Activated CD8-positive, alpha-beta T cell treated with anti-CD3 and anti-CD28 coated beads, Interleukin-2, amount 10 ng/mL, durations not matched to agents 7 days and 5 days (primary cell): ENCODE results near the gene ANGPTL4. TPM values are rescaled to one million over a fixed set of nuclear protein-coding genes. Genes with fewer than 3 reads are reported as not detected.
"Not testable (repeated sequence)": the region's sequence is repeated elsewhere in the genome, so short reads cannot be mapped to it uniquely, and the experiment has no call there.

Experiments
- ATAC-seq: fragments of 150-1000 bp; cut with Tn5 transposase; one replicate; pipeline ENCODE4 v1.10.0; 2021; ENCODE audit warnings: moderate library complexity
- CTCF ChIA-PET: fragments of 350-600 bp; sonication (Branson Sonifier 250); formaldehyde crosslinking; loops from one replicate; lab custom pipeline; 2021; ENCODE audit warnings: antibody characterized with exemption; lab: Charles Lee
- POLR2A ChIA-PET: fragments of 350-600 bp; sonication (Branson Sonifier 250); formaldehyde crosslinking; loops from one replicate; lab custom pipeline; 2021; ENCODE audit warnings: antibody characterized with exemption; lab: Charles Lee
- DNase-seq: peaks from one replicate; pipeline ENCODE4 v3.0.0-alpha.2; 2020
- H3K27ac Mint-ChIP-seq: one replicate; pipeline ENCODE4 v1.8.0; 2021; ENCODE audit warnings: mild to moderate bottlenecking, mixed read lengths
- H3K27me3 Mint-ChIP-seq: one replicate; pipeline ENCODE4 v1.8.0; 2021; ENCODE audit warnings: low read depth, mixed read lengths
- H3K36me3 Mint-ChIP-seq: one replicate; pipeline ENCODE4 v1.8.0; 2021; ENCODE audit warnings: low read depth, mixed read lengths
- H3K4me1 Mint-ChIP-seq: one replicate; pipeline ENCODE4 v1.8.0; 2021; ENCODE audit warnings: low read depth, mixed read lengths
- H3K4me3 Mint-ChIP-seq: one replicate; pipeline ENCODE4 v1.8.0; 2021; ENCODE audit warnings: mild to moderate bottlenecking, mixed read lengths
- H3K9me3 Mint-ChIP-seq: one replicate; pipeline ENCODE4 v1.8.0; 2022; ENCODE audit warnings: mixed read lengths; ENCODE audit not compliant: insufficient read depth
- total RNA-seq, 2 experiments: library from RNA; stranded (reverse); gene quantifications; one replicate each; pipeline ENCODE4 v1.2.3, GENCODE V29; 2021

The ANGPTL4 gene
- total RNA-seq, 2 experiments from 2014 or later = not detected

- Mint-ChIP-seq H3K27ac (no peak overlapping the region), H3K4me3 (no peak overlapping the region)
These were observed 11.7 kb upstream of the ANGPTL4 start for GRCh38 chr19:8352134-8352827.

GRCh38 chr19:8352845-8353244, 11.1 kb upstream of the ANGPTL4 start:
- not testable (repeated sequence) for H3K27ac Mint-ChIP-seq, ATAC-seq, H3K9me3 Mint-ChIP-seq, H3K36me3 Mint-ChIP-seq, H3K4me3 Mint-ChIP-seq, DNase-seq, H3K4me1 Mint-ChIP-seq
- ChIA-PET CTCF (interaction anchor here (1.0 to 4.6 kb wide), 24 partner anchors 10 to 289 kb away, joined by 3 to 46 read pairs (median 8); partner anchors contain the start of genes ANGPTL4, KANK3, MARCHF2 and MYO1F), POLR2A (interaction anchor here (0.6 kb wide), 1 partner anchor 60 kb away, joined by 3 read pairs; the partner anchor contains the start of gene MARCHF2)
- peaks cover 19% of the 10 kb centered on the region for H3K27me3 Mint-ChIP-seq

More at GRCh38 chr19:8352134-8352827, 11.7 kb upstream of the ANGPTL4 start:
- ChIA-PET POLR2A (interaction anchor here (1.1 kb wide), 1 partner anchor 17 kb away, joined by 3 read pairs; no protein-coding TSS in a partner anchor), CTCF (interaction anchor here (1.0 to 4.6 kb wide), 12 partner anchors 10 to 228 kb away, joined by 5 to 46 read pairs (median 24); partner anchors contain the start of genes ANGPTL4, KANK3, MARCHF2 and MYO1F)
- Mint-ChIP-seq H3K9me3 (no peaks in the 10 kb centered on the region), H3K4me1 (peaks cover 9% of the 10 kb centered on the region), H3K27me3 (peaks cover 19% of the 10 kb centered on the region), H3K36me3 (no peaks in the 10 kb centered on the region)
- no peak for DNase-seq
- ATAC-seq = no peak

DNA sequence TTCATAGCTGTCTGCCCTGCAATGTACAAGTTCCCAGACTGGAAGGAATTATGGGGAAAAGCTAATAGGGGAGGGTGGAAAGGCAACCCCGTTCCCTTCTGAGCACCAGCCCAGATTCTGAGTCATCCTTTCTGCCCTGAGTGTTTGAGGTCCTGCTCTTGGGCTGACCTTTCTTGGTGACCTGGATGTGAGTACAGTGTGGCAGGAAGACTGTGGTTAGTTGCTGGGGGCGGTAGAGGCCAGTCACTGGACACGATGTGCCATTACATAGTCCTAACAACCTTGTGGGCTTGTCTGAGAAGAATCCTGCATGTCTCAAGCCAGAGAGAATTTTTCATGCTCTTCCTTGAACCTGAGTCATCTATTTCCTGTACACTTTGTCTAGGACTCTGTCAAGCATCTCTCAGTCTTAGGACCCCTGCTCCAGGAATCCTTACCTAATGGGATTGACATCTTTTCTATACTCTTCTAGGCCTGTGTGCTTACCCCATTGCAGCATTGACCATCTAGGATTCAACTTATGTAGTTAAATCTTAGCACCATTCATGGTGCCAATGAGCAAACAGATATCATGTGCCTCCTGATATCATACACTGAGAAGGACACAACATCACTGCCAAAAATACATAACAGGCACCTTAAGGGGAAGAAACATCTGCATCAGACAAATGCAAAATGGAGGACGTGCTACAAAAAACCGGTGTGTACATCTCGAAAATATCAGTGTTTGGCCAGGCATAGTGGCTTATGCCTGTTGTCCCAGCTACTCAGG, 8.1 kb upstream of the ANGPTL4 start:
- Mint-ChIP-seq H3K4me1 (peaks cover 9% of the 10 kb centered on the region), H3K36me3 (no peaks in the 10 kb centered on the region), H3K27ac (no peak overlapping the region), H3K9me3 (no peaks in the 10 kb centered on the region), H3K4me3 (no peak overlapping the region), H3K27me3 (peaks cover 7% of the 10 kb centered on the region)
- ChIA-PET CTCF (interaction anchor here (0.7 to 4.6 kb wide), 12 partner anchors 8 to 224 kb away, joined by 3 to 46 read pairs (median 24); partner anchors contain the start of genes ANGPTL4, KANK3, MYO1F and RAB11B), POLR2A (interaction anchor here (0.6 kb wide), 2 partner anchors 31 to 412 kb away, joined by 3 to 4 read pairs; no protein-coding TSS in a partner anchor)
- DNase-seq = no peak
- ATAC-seq = no peak

DNA sequence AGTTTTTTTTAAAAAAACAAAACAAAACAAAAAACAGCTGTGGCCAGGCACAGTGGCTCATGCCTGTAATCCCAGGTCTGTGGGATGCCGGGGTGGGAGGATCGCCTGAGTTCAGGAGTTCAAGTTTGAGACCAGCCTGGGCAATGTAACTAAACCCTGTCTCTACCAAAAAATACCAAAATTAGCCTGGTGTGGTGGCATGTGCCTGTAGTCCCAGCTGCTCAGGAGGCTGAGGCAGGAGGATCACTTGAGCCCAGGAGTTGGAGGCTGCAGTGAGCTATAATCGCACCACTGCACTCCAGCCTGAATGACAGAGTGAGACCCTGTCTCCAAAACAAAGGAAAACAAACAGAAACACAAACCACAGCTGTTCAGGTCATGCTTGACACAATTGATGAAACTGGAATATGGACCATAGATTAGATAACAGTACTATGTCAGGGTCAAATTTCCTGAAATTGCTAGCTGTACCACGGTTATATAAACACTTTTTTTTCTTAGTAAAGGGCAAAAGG, 6.9 kb upstream of the ANGPTL4 start:
- Mint-ChIP-seq H3K27ac (no peak overlapping the region), H3K4me1 (peaks cover 9% of the 10 kb centered on the region), H3K9me3 (no peaks in the 10 kb centered on the region), H3K36me3 (no peaks in the 10 kb centered on the region), H3K4me3 (no peak overlapping the region), H3K27me3 (peaks cover 7% of the 10 kb centered on the region)
- ChIA-PET POLR2A (no interaction called here), CTCF (no interaction called here)
- DNase-seq = no peak
- no peak for ATAC-seq

DNA sequence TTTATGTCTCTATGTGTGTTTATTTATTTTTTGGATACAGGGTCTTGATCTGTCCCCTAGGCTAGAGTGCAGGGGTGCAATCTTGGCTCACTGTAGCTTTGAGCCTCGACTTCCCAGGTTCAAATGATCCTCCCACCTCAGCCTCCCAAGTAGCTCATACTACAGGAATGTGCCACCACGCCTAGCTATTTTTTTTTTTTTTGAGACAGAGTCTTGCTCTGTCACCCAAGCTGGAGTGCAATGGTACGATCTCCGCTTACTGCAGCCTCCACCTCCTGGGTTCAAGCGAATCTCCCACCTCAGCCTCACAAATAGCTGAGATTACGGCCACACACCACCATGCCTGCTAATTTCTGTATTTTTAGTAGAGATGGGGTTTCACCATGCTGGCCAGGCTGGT, 5.0 kb upstream of the ANGPTL4 start:
- DNase-seq = no peak
- ChIA-PET CTCF (no interaction called here), POLR2A (no interaction called here)
- Mint-ChIP-seq H3K4me1 (peaks cover 16% of the 10 kb centered on the region), H3K36me3 (no peaks in the 10 kb centered on the region), H3K9me3 (no peaks in the 10 kb centered on the region), H3K27me3 (peaks cover 23% of the 10 kb centered on the region), H3K4me3 (no peak overlapping the region), H3K27ac (no peak overlapping the region)
- ATAC-seq = no peak

DNA sequence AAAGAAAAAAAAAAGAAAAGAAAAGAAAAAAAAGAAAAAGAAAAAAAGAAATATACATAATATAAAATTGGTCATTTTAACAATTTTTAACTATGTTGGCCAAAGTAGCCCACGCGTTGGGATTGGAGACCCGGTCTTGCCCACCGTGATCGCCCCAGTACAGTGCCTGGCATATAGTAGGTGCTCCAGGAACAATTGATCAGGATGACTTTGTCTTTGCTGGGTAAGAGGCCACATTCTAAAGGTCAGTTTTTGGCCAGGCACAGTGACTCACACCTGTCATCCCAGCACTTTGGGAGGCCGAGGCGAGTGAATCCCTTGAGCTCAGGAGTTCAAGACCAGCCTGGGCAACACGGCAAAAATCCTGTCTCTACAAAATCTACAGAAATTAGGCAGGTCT, 3.8 kb upstream of the ANGPTL4 start:
- ChIA-PET CTCF (no interaction called here), POLR2A (no interaction called here)
- no peak for ATAC-seq
- no peak overlapping the region for H3K4me3 Mint-ChIP-seq
- H3K27ac Mint-ChIP-seq = no peak overlapping the region
- peaks cover 19% of the 10 kb centered on the region for H3K4me1 Mint-ChIP-seq
- H3K36me3 Mint-ChIP-seq = no peaks in the 10 kb centered on the region
- peaks cover 26% of the 10 kb centered on the region for H3K27me3 Mint-ChIP-seq
- DNase-seq = no peak
- H3K9me3 Mint-ChIP-seq = no peaks in the 10 kb centered on the region

- no peak overlapping the region for H3K4me3 Mint-ChIP-seq
- ATAC-seq = no peak
These were observed 1.8 kb upstream of the ANGPTL4 start for GRCh38 chr19:8361921-8362793.

DNA sequence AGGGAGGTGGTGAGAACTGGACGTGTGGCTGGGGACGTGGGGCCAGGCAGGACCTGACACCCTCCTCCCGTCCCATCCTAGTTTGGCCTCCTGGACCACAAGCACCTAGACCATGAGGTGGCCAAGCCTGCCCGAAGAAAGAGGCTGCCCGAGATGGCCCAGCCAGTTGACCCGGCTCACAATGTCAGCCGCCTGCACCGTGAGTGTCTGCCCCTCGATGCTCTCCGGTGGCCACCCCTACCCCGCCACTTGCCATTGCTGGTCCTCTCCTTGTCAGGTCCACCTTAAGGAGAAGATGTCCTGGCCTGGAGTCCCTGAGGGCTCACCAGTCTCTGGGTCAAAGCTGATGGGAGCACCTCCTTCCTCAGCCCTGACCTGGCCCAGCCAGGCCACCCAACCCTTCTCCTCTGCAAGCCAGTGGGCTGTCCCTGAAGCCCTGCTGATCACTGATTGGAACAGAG, 2.2 kb downstream of the ANGPTL4 start:
- POLR2A ChIA-PET = interaction anchor here (0.9 kb wide), 1 partner anchor 25 kb away, joined by 3 read pairs; no protein-coding TSS in a partner anchor
- H3K36me3 Mint-ChIP-seq = no peaks in the 10 kb centered on the region
- no peak overlapping the region for H3K27ac Mint-ChIP-seq
- CTCF ChIA-PET = interaction anchor here (0.6 to 1.6 kb wide), 4 partner anchors 13 to 212 kb away, joined by 3 read pairs; no protein-coding TSS in a partner anchor
- no peaks in the 10 kb centered on the region for H3K9me3 Mint-ChIP-seq
- peaks cover 52% of the 10 kb centered on the region for H3K27me3 Mint-ChIP-seq
- peaks cover 17% of the 10 kb centered on the region for H3K4me1 Mint-ChIP-seq
- ATAC-seq = no peak
- DNase-seq = no peak
- no peak overlapping the region for H3K4me3 Mint-ChIP-seq

More at GRCh38 chr19:8361921-8362793, 1.8 kb upstream of the ANGPTL4 start:
- Mint-ChIP-seq H3K36me3 (no peaks in the 10 kb centered on the region), H3K9me3 (no peaks in the 10 kb centered on the region), H3K4me1 (peaks cover 12% of the 10 kb centered on the region), H3K27ac (no peak overlapping the region), H3K27me3 (peaks cover 41% of the 10 kb centered on the region)
- CTCF ChIA-PET = interaction anchor here (1.0 to 4.5 kb wide), 5 partner anchors 9 to 219 kb away, joined by 3 to 25 read pairs (median 4); no protein-coding TSS in a partner anchor
- POLR2A ChIA-PET = no interaction called here
- DNase-seq = no peak

- CTCF ChIA-PET = interaction anchor here (1.1 kb wide), 1 partner anchor 13 kb away, joined by 3 read pairs; no protein-coding TSS in a partner anchor
These were observed 3.0 kb downstream of the ANGPTL4 start for GRCh38 chr19:8366961-8367326.

DNA sequence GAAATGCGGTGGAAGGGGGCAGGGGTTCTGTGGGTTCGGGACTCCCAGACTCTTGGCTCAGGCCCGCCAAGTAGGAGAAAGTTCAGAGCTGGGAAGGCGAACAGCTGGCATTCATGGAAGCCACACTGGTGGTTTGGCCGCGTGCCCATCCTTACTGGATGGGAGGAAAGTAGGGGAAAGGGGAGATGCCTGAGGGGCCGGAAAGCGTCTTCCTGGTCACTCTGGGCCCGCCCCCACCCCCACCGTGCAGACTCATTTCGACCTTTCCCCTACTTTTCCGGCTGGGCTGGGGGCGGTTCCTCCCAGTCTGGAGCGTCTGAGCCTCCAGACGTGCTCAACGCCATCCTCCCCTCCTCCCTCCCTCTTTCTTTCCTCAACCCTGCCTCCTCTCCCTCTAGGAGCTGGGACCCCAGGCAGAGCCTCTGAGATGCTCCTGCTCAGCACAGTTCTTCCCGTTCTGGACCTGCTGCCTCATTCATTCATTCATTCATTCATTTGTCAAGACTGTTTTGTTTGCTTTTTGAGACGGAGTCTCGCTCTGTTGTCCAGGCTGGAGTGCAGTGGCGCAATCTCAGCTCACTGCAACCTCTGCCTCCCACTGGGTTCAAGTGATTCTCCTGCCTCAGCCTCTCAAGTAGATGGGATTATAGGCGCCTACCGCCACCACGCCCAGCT, 3.5 kb downstream of the ANGPTL4 start:
- H3K9me3 Mint-ChIP-seq = no peaks in the 10 kb centered on the region

More at GRCh38 chr19:8366961-8367326, 3.0 kb downstream of the ANGPTL4 start:
- H3K27ac Mint-ChIP-seq = no peak overlapping the region
- ATAC-seq = no peak
- H3K27me3 Mint-ChIP-seq = peaks cover 48% of the 10 kb centered on the region
- H3K36me3 Mint-ChIP-seq = no peaks in the 10 kb centered on the region
- no peak overlapping the region for H3K4me3 Mint-ChIP-seq
- POLR2A ChIA-PET = interaction anchor here (1.2 kb wide), 1 partner anchor 147 kb away, joined by 4 read pairs; the partner anchor contains the start of gene ZNF414
- H3K9me3 Mint-ChIP-seq = no peaks in the 10 kb centered on the region
- peaks cover 17% of the 10 kb centered on the region for H3K4me1 Mint-ChIP-seq
- no peak for DNase-seq

More for the DNA sequence above, 3.5 kb downstream of the ANGPTL4 start:
- Mint-ChIP-seq H3K27me3 (peaks cover 43% of the 10 kb centered on the region), H3K4me3 (no peak overlapping the region), H3K36me3 (no peaks in the 10 kb centered on the region), H3K27ac (no peak overlapping the region), H3K4me1 (peaks cover 17% of the 10 kb centered on the region)
- DNase-seq (no peak), ATAC-seq (no peak)
- ChIA-PET CTCF (interaction anchor here (0.6 to 4.0 kb wide), 2 partner anchors 13 to 20 kb away, joined by 3 to 24 read pairs; no protein-coding TSS in a partner anchor), POLR2A (interaction anchor here (1.2 kb wide), 1 partner anchor 147 kb away, joined by 4 read pairs; the partner anchor contains the start of gene ZNF414)
